H1 (cell line): ENCODE results near the gene STXBP4. TPM values are rescaled to one million over a fixed set of nuclear protein-coding genes. Genes with fewer than 3 reads are reported as not detected.

ENCODE experiments used
- CTBP2 ChIP-seq: IDR thresholded peaks from 2 replicates; pipeline ENCODE4 v1.7.0; 2011; ENCODE audit warnings: borderline replicate concordance, mild to moderate bottlenecking, moderate library complexity, mixed read lengths, low read length; ENCODE audit not compliant: insufficient read depth, insufficient read length
- GTF2F1 ChIP-seq: IDR thresholded peaks from 2 replicates; pipeline ENCODE4 v1.6.1; 2012; ENCODE audit warnings: low read depth, low read length, improper control_type of control experiment, borderline replicate concordance
- MAFK ChIP-seq: IDR thresholded peaks from 2 replicates; pipeline ENCODE4 v1.6.1; 2012; ENCODE audit warnings: low read depth, mild to moderate bottlenecking, improper control_type of control experiment, low read length
- POU5F1 ChIP-seq: IDR thresholded peaks from 2 replicates; pipeline ENCODE4 v1.6.1; 2011; ENCODE audit warnings: low read depth, mild to moderate bottlenecking, low read length, moderate library complexity
- SIRT6 ChIP-seq: IDR thresholded peaks from one replicate; pipeline ENCODE4 v1.7.1; 2012; ENCODE audit warnings: low read length, inconsistent platforms
- polyA plus RNA-seq, 7 experiments: library from polyadenylated mRNA; depleted of rRNA in 3 of 7; stranded (reverse) in 5 of 7; unstranded in 2 of 7; fragments of >200 nt in 5 of 7; fragments of 200-250 nt in 2 of 7; gene quantifications; 1 replicate in 5 of 7; 2 replicates in 1 of 7; 4 replicates in 1 of 7; pipeline versions ENCODE4 v1.2.1 to v1.2.3, GENCODE V29; 2011 to 2013; ENCODE audit warnings: missing spikeins in 2 of 7, mixed read lengths in 2 of 7
- total RNA-seq: library from RNA; stranded (reverse); fragmentation: NEBNext Ultra II Directional; extraction: Animal tissue kit (Norgen Biotek cat#: 25700); gene quantifications from 2 replicates; pipeline ENCODE4 v1.2.1, GENCODE V29; 2021
- TF ChIP-seq, protein P1 (sequence below): IDR thresholded peaks from 2 replicates; pipeline ENCODE4 v1.6.1; 2011; ENCODE audit warnings: low read length, improper control_type of control experiment
- TF ChIP-seq, protein P2 (sequence below), 3 experiments: IDR thresholded peaks; 1 replicate in 2 of 3; 2 replicates in 1 of 3; pipeline versions ENCODE4 v1.5.1 to v1.6.1; 2011; ENCODE audit warnings: low read length in 3 of 3, mild to moderate bottlenecking in 3 of 3, inconsistent platforms in 2 of 3, low read depth in 1 of 3, moderate library complexity in 1 of 3; ENCODE audit not compliant: insufficient read depth in 1 of 3; ENCODE audit errors: control extremely low read depth in 1 of 3

STXBP4 gene
- total and polyA plus RNA-seq, 2 of the 8 experiments (the other 6 are each of a cell fraction or from before 2014, with no cell fraction given) = 3.2 to 18.5 TPM

DNA sequence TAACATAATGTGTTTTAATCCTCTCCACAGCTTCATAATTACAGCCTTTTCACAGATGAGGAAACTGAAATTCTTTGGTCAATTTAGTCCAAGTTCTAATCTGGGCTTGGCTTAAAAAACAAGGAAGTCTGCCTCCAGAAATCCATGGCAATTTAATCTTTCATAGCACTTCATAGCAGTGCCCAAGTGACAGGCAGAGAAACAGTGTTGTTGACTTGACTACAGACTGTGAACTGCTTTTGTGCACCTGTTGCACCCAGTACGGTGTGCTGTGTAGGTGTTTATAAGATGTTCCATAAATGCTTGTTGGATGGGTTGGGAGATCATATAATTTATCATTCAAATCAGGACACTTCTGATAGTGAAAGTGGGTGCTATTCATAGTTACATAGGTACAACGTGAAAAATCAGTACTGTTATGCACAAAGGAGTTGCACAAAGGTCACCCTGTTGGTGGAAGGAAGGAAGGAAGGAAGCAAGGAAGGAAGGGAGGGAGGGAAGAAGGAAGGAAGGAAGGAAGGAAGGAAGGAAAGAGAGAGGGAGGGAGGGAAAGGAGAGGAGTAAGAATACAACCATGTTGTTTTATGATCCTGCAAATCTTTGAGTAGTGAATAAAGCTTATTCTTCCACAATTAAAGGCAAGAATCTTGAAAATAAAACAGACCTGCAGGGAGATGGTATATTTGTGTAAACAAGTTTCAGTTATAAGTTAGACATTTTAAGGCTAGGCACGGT lies 239.7 kb downstream of the STXBP4 start (continued):
- TF ChIP-seq, protein P1, sequence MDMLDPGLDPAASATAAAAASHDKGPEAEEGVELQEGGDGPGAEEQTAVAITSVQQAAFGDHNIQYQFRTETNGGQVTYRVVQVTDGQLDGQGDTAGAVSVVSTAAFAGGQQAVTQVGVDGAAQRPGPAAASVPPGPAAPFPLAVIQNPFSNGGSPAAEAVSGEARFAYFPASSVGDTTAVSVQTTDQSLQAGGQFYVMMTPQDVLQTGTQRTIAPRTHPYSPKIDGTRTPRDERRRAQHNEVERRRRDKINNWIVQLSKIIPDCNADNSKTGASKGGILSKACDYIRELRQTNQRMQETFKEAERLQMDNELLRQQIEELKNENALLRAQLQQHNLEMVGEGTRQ = no peak
- TF ChIP-seq GTF2F1 (no peak), CTBP2 (no peak), SIRT6 (no peak), MAFK (no peak), POU5F1 (no peak)
- TF ChIP-seq, protein P2, sequence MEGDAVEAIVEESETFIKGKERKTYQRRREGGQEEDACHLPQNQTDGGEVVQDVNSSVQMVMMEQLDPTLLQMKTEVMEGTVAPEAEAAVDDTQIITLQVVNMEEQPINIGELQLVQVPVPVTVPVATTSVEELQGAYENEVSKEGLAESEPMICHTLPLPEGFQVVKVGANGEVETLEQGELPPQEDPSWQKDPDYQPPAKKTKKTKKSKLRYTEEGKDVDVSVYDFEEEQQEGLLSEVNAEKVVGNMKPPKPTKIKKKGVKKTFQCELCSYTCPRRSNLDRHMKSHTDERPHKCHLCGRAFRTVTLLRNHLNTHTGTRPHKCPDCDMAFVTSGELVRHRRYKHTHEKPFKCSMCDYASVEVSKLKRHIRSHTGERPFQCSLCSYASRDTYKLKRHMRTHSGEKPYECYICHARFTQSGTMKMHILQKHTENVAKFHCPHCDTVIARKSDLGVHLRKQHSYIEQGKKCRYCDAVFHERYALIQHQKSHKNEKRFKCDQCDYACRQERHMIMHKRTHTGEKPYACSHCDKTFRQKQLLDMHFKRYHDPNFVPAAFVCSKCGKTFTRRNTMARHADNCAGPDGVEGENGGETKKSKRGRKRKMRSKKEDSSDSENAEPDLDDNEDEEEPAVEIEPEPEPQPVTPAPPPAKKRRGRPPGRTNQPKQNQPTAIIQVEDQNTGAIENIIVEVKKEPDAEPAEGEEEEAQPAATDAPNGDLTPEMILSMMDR (IDR thresholded peaks at IDR 0.05; ENCODE audit: control extremely low read depth in 1 of 3, insufficient read depth in 1 of 3, low read depth in 1 of 3, low read length in 3 of 3) = no peak
